G401 (cell line): ENCODE results near the gene GPR137. TPM values are rescaled to one million over a fixed set of nuclear protein-coding genes. Genes with fewer than 3 reads are reported as not detected.

ENCODE experiments used
- DNase-seq: peaks from one replicate; pipeline ENCODE4 v3.0.0-alpha.2; 2015; ENCODE audit warnings: low spot score
- in situ Hi-C: cut with HindIII; loops from 2 replicates; pipeline ENCODE4 v1.10.0; 2016; ENCODE audit warnings: low sequenced_read_pairs, mixed read lengths
- total RNA-seq: library from RNA; depleted of rRNA; stranded (reverse); fragments of >200 nt; shearing (Covaris generic); gene quantifications from 2 replicates; pipeline ENCODE4 v1.2.3, GENCODE V29; 2014; rRNA removed

Gene GPR137
- total RNA-seq, 1 experiment from 2014 or later, result 17.8 TPM

DNA sequence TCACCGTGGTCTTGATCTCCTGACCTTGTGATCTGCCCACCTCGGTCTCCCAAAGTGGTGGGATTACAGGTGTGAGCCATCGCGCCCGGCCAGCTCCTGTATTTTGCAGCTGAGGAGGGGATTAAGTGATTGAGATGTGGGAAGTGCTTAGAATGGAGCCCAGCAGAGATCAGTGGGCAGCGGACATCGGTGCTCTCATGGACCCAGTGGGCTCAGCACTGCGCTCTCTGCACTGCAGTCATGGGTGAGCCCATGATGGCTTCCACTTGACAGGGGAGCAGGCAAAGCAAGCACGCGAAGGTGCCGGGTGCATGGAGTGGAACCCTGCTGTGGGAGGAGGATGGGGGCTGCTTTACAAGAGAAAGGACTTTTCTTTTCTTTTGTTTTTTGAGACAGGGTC, 45.2 kb downstream of the GPR137 start:
- DNase-seq, result no peak
- in situ Hi-C loops, result no loop called here

DNA sequence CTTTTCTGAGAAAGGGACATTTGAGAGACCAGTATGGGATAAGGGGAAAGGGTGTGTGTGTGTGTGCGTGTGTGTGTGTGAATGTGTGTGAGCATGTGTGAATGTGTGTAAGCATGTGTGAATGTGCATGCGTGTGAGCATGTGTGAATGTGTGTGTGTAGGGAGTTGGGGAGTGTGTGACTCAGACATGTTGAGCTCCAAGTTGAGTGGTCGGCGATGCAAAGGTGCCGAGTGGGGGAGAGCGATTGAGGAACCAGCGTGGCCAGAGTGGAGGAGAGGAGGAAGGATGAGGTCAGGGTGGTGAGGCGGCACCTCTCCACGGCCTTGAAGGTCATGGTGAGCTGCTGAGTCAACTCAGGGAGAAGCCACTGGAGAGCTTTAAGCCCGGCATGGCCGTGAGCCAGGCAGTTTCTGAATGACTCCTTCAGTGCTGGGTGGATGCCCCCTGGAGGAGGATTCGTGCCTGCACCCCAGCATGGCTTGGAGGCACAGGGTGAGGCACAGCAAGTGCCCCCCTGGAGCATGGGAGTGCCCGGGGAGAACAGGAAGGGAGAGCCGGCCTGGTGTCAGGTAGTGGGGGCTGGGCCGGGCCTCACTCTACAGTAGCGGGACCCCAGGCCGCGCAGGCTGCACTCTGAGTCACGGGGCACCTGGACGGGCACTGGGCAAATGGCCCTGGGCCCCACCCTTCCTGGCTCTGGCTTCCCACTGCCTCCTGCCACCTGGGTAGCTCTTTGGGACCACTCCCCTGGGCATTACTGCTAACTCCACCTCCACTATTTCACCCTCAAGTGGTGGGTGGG, 46.1 kb downstream of the GPR137 start:
- in situ Hi-C loops, result no loop called here
- DNase-seq, result no peak

DNA sequence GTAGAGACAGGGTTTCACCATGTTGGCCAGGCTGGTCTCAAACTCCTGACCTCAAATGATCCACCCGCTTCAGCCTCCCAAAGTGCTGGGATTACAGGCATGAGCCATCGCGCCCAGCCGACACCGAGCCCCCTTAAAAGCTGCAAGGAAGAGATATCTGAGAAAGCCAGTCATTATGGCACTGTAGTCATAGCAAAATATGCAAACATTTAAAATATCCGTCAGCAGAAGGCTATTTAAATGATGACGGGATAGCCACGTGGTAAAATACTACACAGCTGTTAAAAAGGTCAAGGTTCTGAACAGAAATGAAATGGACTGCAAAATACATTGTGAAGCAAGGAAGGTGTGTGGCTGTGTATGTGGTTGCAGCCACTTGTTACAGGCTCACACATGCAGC, 47.9 kb downstream of the GPR137 start:
- in situ Hi-C loops, result no loop called here
- DNase-seq, result no peak

DNA sequence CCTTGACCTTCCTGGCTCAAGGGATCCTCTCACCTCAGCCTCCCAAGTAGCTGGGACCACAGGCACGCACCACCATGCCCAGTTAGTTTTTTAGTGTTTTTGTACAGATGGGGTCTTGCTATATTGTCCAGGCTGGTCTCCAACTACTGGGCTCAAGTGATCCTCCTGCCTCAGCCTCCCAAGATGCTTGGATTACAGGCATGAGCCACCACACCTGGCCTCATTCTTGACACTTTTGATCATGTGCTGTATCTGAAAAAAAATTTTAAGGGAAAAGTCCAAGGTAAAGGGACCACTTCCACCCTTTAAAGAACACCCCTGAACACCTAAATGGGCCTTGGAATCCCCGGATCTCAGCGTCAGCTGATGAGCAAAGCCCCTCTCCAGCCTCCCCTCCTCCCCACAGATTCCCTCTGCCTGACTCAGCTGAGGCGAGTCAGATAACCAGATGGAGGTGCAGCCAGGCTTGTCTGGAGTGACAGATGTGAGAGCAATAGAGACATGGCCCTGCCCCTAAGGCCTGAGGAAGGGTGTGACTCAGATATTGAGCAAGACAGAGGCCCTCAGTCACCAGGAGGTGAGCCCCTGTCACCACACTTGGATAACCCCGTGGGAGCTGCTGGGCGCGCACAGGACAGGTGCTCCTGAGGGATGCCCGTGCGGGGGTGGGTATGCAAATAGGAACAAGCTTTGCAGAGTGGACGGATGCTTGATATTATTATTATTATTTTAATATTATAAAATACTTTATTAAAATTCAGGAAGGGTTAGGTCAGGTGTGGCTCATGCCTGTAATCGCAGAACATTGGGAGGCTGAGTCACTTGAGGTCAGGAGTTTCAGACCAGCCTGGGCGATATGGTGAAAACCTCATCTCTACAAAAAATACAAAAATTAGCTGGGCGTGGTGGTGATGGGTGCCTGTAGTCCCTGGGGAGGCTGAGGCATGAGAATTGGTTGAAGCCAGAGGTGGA, 49.4 kb downstream of the GPR137 start:
- in situ Hi-C loops, result no loop called here
- no peak for DNase-seq

DNA sequence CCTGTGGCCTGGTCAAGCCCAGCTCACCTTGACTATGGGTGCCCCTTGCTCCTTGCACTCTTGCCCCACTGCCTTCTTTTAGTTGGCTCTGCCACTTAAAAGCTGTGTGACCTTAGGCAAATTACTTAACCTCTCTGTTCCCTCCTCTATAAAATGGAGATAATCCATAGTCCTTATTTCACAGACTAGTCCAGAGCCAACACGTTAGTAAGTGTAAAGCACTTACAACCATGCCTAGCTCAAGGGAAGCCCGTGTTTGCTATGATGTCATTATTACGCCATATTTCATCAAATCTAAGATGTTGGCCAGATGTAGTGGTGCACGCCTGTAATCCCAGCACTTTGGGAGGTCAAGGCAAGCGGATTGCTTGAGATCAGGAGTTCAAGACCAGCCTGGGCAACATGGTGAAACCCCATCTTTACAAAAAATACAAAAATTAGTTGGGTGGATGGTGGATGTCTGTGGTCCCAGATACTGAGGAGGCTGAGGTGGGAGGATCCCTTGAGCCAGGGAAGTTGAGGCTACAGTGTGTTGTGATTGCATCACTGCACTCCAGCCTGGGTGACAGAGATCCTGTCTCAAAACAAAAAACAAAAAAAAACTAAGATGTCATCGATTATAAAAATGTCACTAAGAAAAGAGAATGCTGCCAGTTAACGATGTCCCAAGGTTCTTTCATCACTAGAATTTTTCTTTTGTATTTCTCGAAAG, 52.0 kb downstream of the GPR137 start:
- in situ Hi-C loops, result no loop called here

DNA sequence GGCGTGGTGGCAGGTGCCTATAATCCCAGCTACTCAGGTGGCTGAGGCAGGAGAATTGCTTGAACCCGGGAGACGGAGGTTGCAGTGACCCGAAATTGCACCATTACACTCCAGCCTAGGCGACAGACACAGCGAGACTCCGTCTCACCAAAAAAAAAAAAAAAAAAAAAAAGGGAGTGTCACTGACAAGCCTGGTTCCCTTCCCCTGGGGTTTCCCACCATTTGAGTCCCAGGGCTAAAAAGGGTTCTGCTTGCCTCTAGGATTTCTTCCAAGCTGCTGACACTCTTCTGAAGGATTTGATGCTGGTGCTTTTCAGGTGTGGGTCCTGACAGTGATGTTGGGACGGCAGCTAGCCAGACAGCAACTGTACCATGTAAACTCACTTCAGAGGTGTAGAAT, 53.1 kb downstream of the GPR137 start:
- in situ Hi-C loops, result no loop called here
- no peak for DNase-seq

More for the DNA sequence above, 52.0 kb downstream of the GPR137 start:
- DNase-seq, result no peak

Other genes starting within 250 kb of the GPR137 start
- not detected in 2 replicates for gene FLRT1, start 249.9 kb upstream of the GPR137 start, total RNA-seq
- gene MACROD1, start 119.7 kb upstream of the GPR137 start, total RNA-seq, result 85.0 and 93.2 TPM in 2 replicates
- 241 and 363 TPM in 2 replicates for gene STIP1, start 99.7 kb upstream of the GPR137 start, total RNA-seq
- 5.9 TPM in 1 of 2 replicates, not detected in the other for gene FERMT3, start 79.1 kb upstream of the GPR137 start, total RNA-seq
- 28.9 and 46.2 TPM in 2 replicates for gene TRPT1, start 59.7 kb upstream of the GPR137 start, total RNA-seq
- gene NUDT22, start 59.6 kb upstream of the GPR137 start, total RNA-seq, result 33.3 and 34.2 TPM in 2 replicates
- 10.3 and 24.1 TPM in 2 replicates for gene DNAJC4, start 55.3 kb upstream of the GPR137 start, total RNA-seq
- gene VEGFB, start 51.3 kb upstream of the GPR137 start, total RNA-seq, result 14.6 and 27.0 TPM in 2 replicates
- 20.6 and 27.8 TPM in 2 replicates for gene FKBP2, start 44.8 kb upstream of the GPR137 start, total RNA-seq
- 293 and 394 TPM in 2 replicates for gene PPP1R14B, start 38.9 kb upstream of the GPR137 start, total RNA-seq
- gene PLCB3, start 34.3 kb upstream of the GPR137 start, total RNA-seq, result 59.3 and 62.7 TPM in 2 replicates
- gene BAD, start 1.2 kb upstream of the GPR137 start, total RNA-seq, result 146 and 183 TPM in 2 replicates
- gene KCNK4, start 5.5 kb downstream of the GPR137 start, total RNA-seq, result 0.14 TPM in 1 of 2 replicates, not detected in the other
- not detected in 2 replicates for gene CATSPERZ, start 14.5 kb downstream of the GPR137 start, total RNA-seq
- gene ESRRA, start 19.7 kb downstream of the GPR137 start, total RNA-seq, result 42.0 and 75.5 TPM in 2 replicates
- gene TRMT112, start 31.7 kb downstream of the GPR137 start, total RNA-seq, result 313 and 472 TPM in 2 replicates
- 341 and 414 TPM in 2 replicates for gene PRDX5, start 32.3 kb downstream of the GPR137 start, total RNA-seq
- 15.1 and 26.6 TPM in 2 replicates for gene CCDC88B, start 54.4 kb downstream of the GPR137 start, total RNA-seq
- gene RPS6KA4, start 73.3 kb downstream of the GPR137 start, total RNA-seq, result 113 and 126 TPM in 2 replicates